ENCODE results near the gene PLK5.
"Not testable (repeated sequence)": the region's sequence is repeated elsewhere in the genome, so short reads cannot be mapped to it uniquely, and the experiment has no call there.

Gene PLK5

GRCh38 chr19:1529430-1529816 lies 5.5 kb downstream of the PLK5 start:
- FAIRE-seq = no peak
- DNase-seq (ENCODE audit: insufficient read length, low spot score) = no peak
- TF ChIP-seq, protein P1, sequence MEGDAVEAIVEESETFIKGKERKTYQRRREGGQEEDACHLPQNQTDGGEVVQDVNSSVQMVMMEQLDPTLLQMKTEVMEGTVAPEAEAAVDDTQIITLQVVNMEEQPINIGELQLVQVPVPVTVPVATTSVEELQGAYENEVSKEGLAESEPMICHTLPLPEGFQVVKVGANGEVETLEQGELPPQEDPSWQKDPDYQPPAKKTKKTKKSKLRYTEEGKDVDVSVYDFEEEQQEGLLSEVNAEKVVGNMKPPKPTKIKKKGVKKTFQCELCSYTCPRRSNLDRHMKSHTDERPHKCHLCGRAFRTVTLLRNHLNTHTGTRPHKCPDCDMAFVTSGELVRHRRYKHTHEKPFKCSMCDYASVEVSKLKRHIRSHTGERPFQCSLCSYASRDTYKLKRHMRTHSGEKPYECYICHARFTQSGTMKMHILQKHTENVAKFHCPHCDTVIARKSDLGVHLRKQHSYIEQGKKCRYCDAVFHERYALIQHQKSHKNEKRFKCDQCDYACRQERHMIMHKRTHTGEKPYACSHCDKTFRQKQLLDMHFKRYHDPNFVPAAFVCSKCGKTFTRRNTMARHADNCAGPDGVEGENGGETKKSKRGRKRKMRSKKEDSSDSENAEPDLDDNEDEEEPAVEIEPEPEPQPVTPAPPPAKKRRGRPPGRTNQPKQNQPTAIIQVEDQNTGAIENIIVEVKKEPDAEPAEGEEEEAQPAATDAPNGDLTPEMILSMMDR (IDR thresholded peaks at IDR 0.05; ENCODE audit: insufficient read depth, missing control alignments) = no peak

DNA sequence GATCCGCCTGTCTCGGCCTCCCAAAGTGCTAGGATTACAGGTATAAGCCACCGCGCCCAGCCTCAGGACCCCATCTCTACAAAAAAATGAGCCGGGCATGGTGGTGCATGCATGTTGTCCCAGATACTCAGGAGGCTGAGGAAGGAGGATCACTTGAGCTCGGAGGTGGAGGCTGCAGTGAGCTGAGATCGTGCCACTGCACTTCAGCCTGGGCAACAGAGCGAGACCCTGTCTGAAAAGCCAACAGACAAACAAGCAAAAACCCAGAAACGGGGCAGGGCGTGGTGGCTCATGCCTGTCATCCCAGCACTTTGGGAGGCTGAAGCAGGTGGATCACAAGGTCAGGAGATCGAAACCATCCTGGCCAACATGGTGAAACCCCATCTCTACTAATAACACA lies 7.0 kb downstream of the PLK5 start:
- FAIRE-seq; DNase-seq (ENCODE audit: insufficient read length, low spot score): not testable (repeated sequence)

DNA sequence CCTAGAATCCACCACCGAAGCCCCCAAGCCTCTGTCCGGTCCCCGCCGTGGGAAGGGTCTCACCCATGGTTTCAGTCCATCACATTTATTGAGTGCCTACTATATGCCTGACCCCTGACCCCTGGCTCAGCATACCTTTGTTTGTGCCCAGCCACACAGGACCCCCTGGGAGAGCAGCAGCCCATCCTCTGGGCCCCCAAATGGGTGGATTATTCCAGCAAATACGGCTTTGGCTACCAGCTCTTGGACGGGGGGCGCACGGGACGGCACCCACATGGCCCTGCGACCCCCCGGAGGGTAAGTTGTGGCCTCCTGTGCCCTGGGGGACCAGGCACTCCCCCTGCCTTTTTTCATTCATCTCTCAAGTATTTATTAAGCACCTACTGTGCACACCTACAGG lies 7.7 kb downstream of the PLK5 start:
- FAIRE-seq (no peak), DNase-seq (ENCODE audit: insufficient read length, low spot score) (no peak)
- TF ChIP-seq, protein P1 (IDR thresholded peaks at IDR 0.05; ENCODE audit: insufficient read depth, missing control alignments) = no peak

- FAIRE-seq (no peak), DNase-seq (ENCODE audit: insufficient read length, low spot score) (no peak)
- TF ChIP-seq, protein P1 (IDR thresholded peaks at IDR 0.05; ENCODE audit: insufficient read depth, missing control alignments) = no peak
Measured at GRCh38 chr19:1532003-1532402, 8.1 kb downstream of the PLK5 start.

GRCh38 chr19:1533510-1534150 lies 9.8 kb downstream of the PLK5 start:
- TF ChIP-seq, protein P1 (IDR thresholded peaks at IDR 0.05; ENCODE audit: insufficient read depth, missing control alignments) = no peak
- no peak for FAIRE-seq
- DNase-seq (ENCODE audit: insufficient read length, low spot score) = no peak

DNA sequence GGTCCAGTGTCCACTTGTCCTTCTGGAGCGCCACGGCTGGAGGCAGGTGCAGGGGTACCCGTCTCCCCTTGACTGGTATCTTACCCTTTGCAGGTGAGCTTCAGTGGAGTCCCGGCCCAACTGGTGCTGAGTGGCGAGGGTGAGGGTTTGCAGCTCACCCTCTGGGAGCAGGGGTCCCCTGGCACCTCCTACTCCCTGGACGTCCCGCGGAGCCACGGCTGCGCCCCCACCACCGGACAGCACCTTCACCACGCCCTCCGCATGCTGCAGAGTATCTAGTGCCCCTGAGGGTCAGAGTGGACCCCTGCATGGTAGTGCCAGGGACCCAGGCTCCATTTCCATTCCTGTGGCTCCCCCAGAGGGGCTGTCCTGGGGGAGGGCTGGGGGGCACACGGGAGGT lies 11.1 kb downstream of the PLK5 start:
- DNase-seq (ENCODE audit: insufficient read length, low spot score) (no peak), FAIRE-seq (no peak)
- TF ChIP-seq, protein P1 (IDR thresholded peaks at IDR 0.05; ENCODE audit: insufficient read depth, missing control alignments) = no peak

DNA sequence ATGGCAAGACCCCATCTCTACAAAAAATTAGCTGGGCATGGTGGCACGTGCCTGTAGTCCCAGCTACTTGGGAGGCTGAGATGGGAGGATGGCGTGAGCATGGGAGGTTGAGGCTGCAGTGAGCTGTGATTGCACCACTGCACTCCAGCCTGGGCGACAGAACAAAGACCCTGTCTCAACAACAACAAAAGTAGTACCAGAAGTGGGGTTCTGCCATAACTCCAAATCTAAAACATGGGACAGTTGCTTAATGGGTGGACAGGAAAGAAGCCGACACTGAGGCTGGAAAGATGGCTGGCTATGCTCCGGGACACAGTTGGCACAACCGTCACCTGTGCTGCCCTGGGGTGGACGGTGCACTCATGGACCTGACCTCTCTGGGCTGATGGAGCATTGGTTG lies 11.8 kb downstream of the PLK5 start:
- not testable (repeated sequence) for FAIRE-seq; DNase-seq (ENCODE audit: insufficient read length, low spot score)

GRCh38 chr19:1538978-1539377 lies 15.1 kb downstream of the PLK5 start:
- FAIRE-seq (no peak), DNase-seq (ENCODE audit: insufficient read length, low spot score) (peak; percentile 66)
- TF ChIP-seq, protein P1 (IDR thresholded peaks at IDR 0.05; ENCODE audit: insufficient read depth, missing control alignments) = no peak

DNA sequence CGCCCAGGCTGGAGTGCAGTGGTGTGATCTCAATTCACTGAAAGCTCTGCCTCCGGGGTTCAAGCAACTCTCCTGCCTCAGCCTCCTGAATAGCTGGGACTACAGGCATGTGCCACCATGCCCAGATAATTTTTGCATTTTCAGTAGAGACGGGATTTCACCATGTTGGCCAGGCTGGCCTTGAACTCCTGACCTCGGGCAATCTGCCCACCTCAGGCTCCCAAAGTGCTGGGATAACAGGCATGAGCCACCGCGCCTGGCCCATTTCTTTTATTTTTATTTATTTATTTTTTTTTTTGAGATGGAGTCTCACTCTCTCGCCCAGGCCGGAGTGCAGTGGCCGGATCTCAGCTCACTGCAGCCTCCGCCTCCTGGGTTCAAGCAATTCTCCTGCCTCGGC lies 15.9 kb downstream of the PLK5 start:
- not testable (repeated sequence) for DNase-seq (ENCODE audit: insufficient read length, low spot score); FAIRE-seq

All from D721Med (cell line).